GM21367 (cell line): ENCODE results near the gene ZMYM1.
"Not testable (repeated sequence)": the region's sequence is repeated elsewhere in the genome, so short reads cannot be mapped to it uniquely, and the experiment has no call there.

Experiments
- ATAC-seq: cut with Tn5 transposase; IDR thresholded peaks from one replicate; pipeline ENCODE4 v1.9.1; 2021; ENCODE audit not compliant: unreplicated experiment

Gene ZMYM1

GRCh38 chr1:35073265-35073811 is 5.8 kb upstream of the ZMYM1 start:
- no peak for ATAC-seq

- ATAC-seq, result not testable (repeated sequence)
Measured at GRCh38 chr1:35076426-35076825, 2.8 kb upstream of the ZMYM1 start.

- ATAC-seq, result no peak
Measured at GRCh38 chr1:35080171-35080854, 1.1 kb downstream of the ZMYM1 start.

DNA sequence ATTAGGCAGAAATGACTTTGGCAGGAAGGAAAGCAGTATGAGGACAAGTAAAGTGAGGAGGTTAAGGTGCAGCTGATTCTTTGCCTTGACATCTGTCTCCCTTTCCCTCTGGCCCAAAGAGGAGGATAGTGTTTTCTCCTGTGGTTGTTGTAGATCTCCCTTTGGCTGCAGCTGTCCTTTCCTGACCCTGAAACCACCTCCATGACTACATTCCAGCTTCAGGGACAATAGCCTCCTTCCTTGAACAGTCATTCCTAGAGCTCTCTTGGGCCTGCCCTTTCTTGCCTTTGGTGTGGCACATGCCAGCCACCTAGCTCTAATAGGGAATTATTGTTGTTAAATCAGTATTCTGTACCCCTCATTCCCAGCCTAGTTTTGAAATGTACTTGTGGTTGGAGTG is 6.2 kb downstream of the ZMYM1 start:
- ATAC-seq, result no peak

DNA sequence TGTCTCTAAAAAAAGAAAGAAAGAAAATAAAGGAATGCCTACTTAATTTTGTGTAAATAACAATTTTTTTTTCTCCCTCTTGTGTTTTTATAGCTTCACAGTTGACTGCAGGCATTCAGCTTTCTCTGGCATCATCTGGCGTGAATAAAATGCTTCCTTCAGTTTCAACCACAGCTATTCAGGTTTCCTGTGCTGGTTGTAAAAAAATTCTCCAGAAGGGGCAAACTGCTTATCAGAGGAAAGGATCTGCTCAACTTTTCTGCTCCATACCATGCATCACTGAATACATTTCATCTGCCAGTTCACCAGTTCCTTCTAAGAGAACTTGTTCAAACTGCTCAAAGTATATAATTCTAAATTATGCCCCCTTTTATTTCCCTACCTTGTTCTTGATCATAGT is 18.0 kb downstream of the ZMYM1 start:
- ATAC-seq, result no peak

DNA sequence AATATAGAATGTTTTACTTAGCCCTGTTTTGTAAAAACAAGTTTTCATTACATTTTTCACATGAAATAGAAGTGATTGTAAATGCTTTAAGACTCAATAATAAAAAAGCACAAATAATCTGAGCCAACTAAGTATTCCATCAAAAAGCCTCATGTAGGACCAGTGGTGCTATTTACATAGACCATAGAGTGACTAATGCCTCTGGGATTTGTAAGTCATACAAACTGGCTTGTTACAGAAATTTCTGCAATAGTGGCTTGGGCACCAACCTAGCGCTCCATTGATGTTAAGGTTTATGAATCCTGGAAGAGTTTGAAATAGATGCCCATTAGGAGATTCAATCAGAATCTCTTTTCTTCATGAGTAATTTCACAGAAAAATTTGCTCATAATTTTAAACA is 31.9 kb downstream of the ZMYM1 start:
- ATAC-seq, result no peak

DNA sequence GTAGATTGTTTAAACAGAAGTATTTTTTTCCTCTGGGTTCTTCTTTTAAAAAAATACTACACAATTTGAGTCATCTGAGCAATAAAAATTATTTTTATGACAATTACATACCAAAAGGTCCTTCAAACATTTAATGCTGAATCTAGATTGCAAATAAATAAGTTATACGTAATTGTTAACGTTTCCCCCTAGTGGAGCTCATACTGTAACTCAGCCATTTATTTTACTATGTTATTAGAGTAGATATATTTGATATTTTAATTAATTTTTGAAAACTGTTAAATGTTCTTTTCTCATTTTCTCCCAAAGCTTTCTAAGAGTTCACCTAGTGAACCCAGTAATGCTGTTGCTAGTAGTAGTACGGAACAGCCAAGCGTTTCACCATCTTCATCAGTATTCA is 33.5 kb downstream of the ZMYM1 start:
- ATAC-seq, result no peak

DNA sequence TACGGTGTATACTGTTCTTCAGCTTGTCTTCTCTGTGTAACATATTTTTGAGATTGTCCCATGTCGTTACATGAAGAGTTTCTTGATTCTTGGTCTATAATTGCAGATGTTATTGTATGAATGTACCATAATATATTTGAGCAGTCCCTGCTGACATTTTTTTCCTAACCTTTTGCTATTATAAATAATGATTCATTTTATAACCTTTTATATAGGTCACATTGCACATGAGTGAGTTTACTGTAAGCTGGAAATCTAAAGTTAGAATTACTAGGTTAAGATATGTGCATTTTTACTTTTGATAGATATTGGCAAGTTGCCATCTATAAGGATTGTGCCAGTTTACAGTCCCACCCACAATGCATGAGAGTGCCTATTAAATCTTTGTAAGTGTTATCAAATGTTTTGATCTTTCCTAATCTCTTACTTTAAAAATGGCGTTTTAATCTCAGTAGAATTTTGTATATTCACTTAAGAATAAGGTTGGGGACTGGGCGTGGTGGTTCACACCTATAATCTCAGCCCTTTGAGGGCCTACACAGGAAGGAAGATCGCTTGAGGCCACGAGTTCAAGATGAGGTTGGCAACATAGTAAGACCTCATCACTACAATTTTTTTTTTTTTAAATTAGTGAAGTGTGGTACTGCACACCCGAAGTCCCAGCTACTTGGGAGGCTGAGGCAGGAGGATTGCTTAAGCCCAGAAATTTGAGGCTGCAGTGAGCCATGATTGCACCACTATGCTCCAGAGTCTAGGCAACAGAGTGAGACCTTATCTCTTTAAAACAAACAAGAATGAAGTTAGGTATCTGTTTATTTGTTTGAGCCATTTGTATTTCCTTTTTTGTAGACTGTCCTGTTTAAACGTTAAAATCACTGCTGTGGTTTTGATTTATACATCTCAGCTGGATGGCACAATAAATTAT is 36.5 kb downstream of the ZMYM1 start:
- no peak for ATAC-seq

GRCh38 chr1:35120458-35121133 is 41.4 kb downstream of the ZMYM1 start:
- ATAC-seq, result no peak

DNA sequence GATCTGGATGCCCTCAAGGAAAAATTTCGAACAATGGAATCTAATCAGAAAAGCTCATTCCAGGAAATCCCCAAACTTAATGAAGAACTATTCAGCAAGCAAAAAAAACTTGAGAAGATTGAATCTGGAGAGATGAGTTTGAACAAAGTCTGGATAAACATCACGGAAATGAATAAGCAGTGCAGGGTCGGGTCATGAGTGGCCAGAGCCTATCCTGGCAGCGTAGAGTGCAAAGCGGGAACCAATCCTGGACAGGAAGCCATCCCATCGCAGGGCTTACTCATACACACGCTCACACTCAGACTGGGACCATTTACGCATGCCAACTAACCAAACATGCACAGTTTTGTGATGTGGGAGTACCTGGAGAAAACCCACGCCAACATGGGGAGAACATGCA is 43.1 kb downstream of the ZMYM1 start:
- no peak for ATAC-seq

- ATAC-seq, result no peak
Measured at GRCh38 chr1:35126546-35126945, 47.4 kb downstream of the ZMYM1 start.

GRCh38 chr1:35129080-35129479 is 49.9 kb downstream of the ZMYM1 start:
- ATAC-seq, result no peak

GRCh38 chr1:35136780-35137179 is 57.6 kb downstream of the ZMYM1 start:
- ATAC-seq, result no peak

GRCh38 chr1:35137590-35137989 is 58.4 kb downstream of the ZMYM1 start:
- ATAC-seq, result not testable (repeated sequence)

DNA sequence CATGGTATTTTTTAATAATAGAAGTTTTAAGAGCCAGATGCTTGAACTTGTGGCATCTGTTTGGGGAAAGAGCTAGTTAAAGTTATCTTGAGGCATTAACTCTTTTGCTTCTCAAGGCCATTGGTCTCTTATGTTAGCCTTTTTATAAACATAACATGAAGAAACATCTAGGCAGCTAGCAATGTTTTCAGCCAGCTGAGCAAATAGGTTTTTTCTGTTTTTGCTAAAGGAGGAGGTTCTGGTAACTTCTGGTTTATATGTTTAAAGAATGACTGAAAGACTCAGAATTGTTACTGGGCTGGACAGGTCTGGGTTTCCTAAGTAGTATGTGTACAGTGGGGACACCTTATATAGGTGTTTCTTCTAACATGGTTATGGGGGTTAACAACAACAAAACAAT is 63.1 kb downstream of the ZMYM1 start:
- ATAC-seq, result not testable (repeated sequence)

DNA sequence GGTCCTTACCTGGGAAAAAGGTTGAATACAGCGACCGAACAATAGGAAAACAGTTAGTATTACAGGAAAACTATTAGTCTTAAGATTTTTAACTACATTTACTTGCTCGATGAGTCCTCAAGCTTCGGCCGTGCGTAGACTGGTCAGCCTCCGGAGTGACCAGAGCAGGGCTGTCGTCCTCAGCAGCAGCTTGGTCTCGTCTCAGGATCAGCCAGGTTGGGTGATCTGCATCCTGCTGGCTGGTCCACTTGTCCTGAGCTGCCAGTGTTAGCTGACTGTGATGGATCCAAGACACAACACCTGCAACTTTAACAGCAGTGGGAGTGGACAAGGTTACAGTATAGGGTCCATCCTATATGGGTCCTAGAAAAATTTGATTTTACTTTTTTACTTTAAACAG is 63.5 kb downstream of the ZMYM1 start:
- not testable (repeated sequence) for ATAC-seq

GRCh38 chr1:35143737-35144508 is 64.7 kb downstream of the ZMYM1 start:
- ATAC-seq, result no peak

GRCh38 chr1:35145892-35146549 is 66.8 kb downstream of the ZMYM1 start:
- not testable (repeated sequence) for ATAC-seq

GRCh38 chr1:35151220-35151619 is 72.0 kb downstream of the ZMYM1 start:
- no peak for ATAC-seq

- no peak for ATAC-seq
Measured at GRCh38 chr1:35164893-35165292, 85.7 kb downstream of the ZMYM1 start.
